Gastroesophageal sphincter (tissue), 4 donors: Measurements from ENCODE around the gene NHERF2. TPM values are rescaled to one million over a fixed set of nuclear protein-coding genes. Genes with fewer than 3 reads are reported as not detected.

Experiments
- ATAC-seq: fragments of 150-250 bp; one replicate; pipeline ENCODE4 v1.9.1; 2016; ENCODE audit warnings: mild to moderate bottlenecking, moderate library complexity
- H3K27ac ChIP-seq, 4 donors: fragments of 200-600 bp; sonication (generic) in 3 of 4; 1 replicate in 3 of 4; 2 replicates in 1 of 4; pipeline ENCODE4 v1.5.1; 2016 to 2019
- H3K27me3 ChIP-seq: fragments of 200-600 bp; sonication (generic); one replicate; pipeline ENCODE4 v1.5.1; 2019
- H3K36me3 ChIP-seq, 2 donors: fragments of 200-600 bp; sonication (generic); one replicate each; pipeline ENCODE4 v1.5.1; 2019; ENCODE audit warnings: control low read depth in 1 of 2
- H3K4me1 ChIP-seq, 3 donors: fragments of 200-600 bp; sonication (generic); 1 replicate in 2 of 3; 2 replicates in 1 of 3; pipeline ENCODE4 v1.5.1; 2016 to 2019; ENCODE audit warnings: control low read depth in 2 of 3
- H3K4me3 ChIP-seq, 2 donors: fragments of 200-600 bp; sonication (generic); one replicate each; pipeline ENCODE4 v1.5.1; 2019; ENCODE audit warnings: mild to moderate bottlenecking in 1 of 2, moderate library complexity in 1 of 2
- H3K9me3 ChIP-seq, 3 donors: fragments of 200-600 bp; sonication (generic); one replicate each; pipeline ENCODE4 v1.5.1; 2017 to 2019; ENCODE audit warnings: control low read depth in 2 of 3
- CTCF ChIP-seq, 4 experiments: fragments of 200-600 bp in 2 of 4; fragments of 450-650 bp in 2 of 4; sonication (generic) in 1 of 4; IDR thresholded peaks; one replicate each; pipeline ENCODE4 v1.5.1; 2017 to 2019; ENCODE audit warnings: antibody characterized with exemption in 4 of 4, mild to moderate bottlenecking in 2 of 4, moderate library complexity in 2 of 4
- EP300 ChIP-seq: sonication (generic); formaldehyde crosslinking; IDR thresholded peaks from one replicate; pipeline ENCODE4 v1.6.1; 2017; ENCODE audit warnings: antibody characterized with exemption, mild to moderate bottlenecking
- POLR2A ChIP-seq, 2 donors: fragments of 450-650 bp; IDR thresholded peaks; one replicate each; pipeline ENCODE4 v1.6.1; 2017; ENCODE audit warnings: antibody characterized with exemption in 2 of 2, mild to moderate bottlenecking in 2 of 2, moderate library complexity in 1 of 2
- POLR2AphosphoS5 ChIP-seq: sonication (generic); formaldehyde crosslinking; IDR thresholded peaks from one replicate; pipeline ENCODE4 v1.6.1; 2017; ENCODE audit warnings: antibody characterized with exemption
- WGBS, 2 donors: methylation state at CpG; one replicate each; pipeline ENCODE4 v1.1.5; 2018; ENCODE audit warnings: low coverage in 1 of 2; 5-methylcytosine and 5-hydroxymethylcytosine counted together
- total RNA-seq, 4 donors: library from RNA; depleted of rRNA; stranded (reverse); fragments of >200 nt; gene quantifications; one replicate each; pipeline ENCODE4 v1.1.0, GENCODE V29; 2016

Gene NHERF2
- total RNA-seq, 4 donors from 2014 or later = 43.8 to 106 (median 63.8) TPM

GRCh38 chr16:2022723-2023091 lies 4.0 kb upstream of the NHERF2 start:
- H3K36me3 ChIP-seq = no peaks in the 10 kb centered on the region
- peaks cover 0 to 64% (median 29%) of the 10 kb centered on the region in 3 donors for H3K4me1 ChIP-seq
- peak overlapping the region in 1 of 2 donors; percentile 37 for H3K4me3 ChIP-seq
- no peaks in the 10 kb centered on the region for H3K9me3 ChIP-seq
- peak; percentile 8 for ATAC-seq
- H3K27me3 ChIP-seq = peaks cover 50% of the 10 kb centered on the region
- no CpG with 5 or more reads among the region's 14 CpGs for WGBS, 2 donors
- H3K27ac ChIP-seq = peak overlapping the region in 2 of 4 donors; percentile 75
- TF ChIP-seq CTCF (IDR thresholded peaks at IDR 0.05) (no peak), POLR2A (IDR thresholded peaks at IDR 0.05) (no peak), EP300 (no peak), POLR2AphosphoS5 (no peak)

GRCh38 chr16:2023092-2024031 lies 3.3 kb upstream of the NHERF2 start:
- Histone ChIP-seq H3K27me3 (peaks cover 44% of the 10 kb centered on the region), H3K9me3 (no peaks in the 10 kb centered on the region), H3K27ac (peak overlapping the region in 3 of 4 donors; percentile 68 to 75 (median 75)), H3K36me3 (no peaks in the 10 kb centered on the region), H3K4me1 (peaks cover 0 to 71% (median 34%) of the 10 kb centered on the region in 3 donors), H3K4me3 (peak overlapping the region in 1 of 2 donors; percentile 37)
- 48% methylated on average over 8 of the region's 53 CpGs; no CpG with 5 or more reads in 1 of the 2 donors for WGBS, 2 donors
- TF ChIP-seq POLR2AphosphoS5 (peak; percentile 47), EP300 (no peak), CTCF (IDR thresholded peaks at IDR 0.05) (peak in 3 of 4 experiments; percentile 99), POLR2A (IDR thresholded peaks at IDR 0.05) (no peak)
- ATAC-seq = peak; percentile 83

- peak overlapping the region in 1 of 2 donors; percentile 37 for H3K4me3 ChIP-seq
- H3K9me3 ChIP-seq = no peaks in the 10 kb centered on the region
- H3K36me3 ChIP-seq = no peaks in the 10 kb centered on the region
- H3K4me1 ChIP-seq = peaks cover 0 to 77% (median 39%) of the 10 kb centered on the region in 3 donors
- 79 to 100% methylated on average over 1 to 12 of the region's 12 CpGs for WGBS, 2 donors
- H3K27me3 ChIP-seq = peaks cover 37% of the 10 kb centered on the region
- peak overlapping the region in 3 of 4 donors; percentile 68 to 75 (median 75) for H3K27ac ChIP-seq
- TF ChIP-seq CTCF (IDR thresholded peaks at IDR 0.05) (no peak), EP300 (no peak), POLR2A (IDR thresholded peaks at IDR 0.05) (no peak), POLR2AphosphoS5 (no peak)
- ATAC-seq = no peak
Observed at GRCh38 chr16:2024032-2024420, 2.7 kb upstream of the NHERF2 start.

GRCh38 chr16:2025251-2025650 lies 1.5 kb upstream of the NHERF2 start:
- Histone ChIP-seq H3K9me3 (no peaks in the 10 kb centered on the region), H3K27ac (peak overlapping the region in 1 of 4 donors; percentile 78), H3K36me3 (peaks cover 0 to 10% of the 10 kb centered on the region in 2 donors), H3K27me3 (peaks cover 25% of the 10 kb centered on the region), H3K4me3 (no peak overlapping the region), H3K4me1 (peaks cover 0 to 74% (median 34%) of the 10 kb centered on the region in 3 donors)
- no peak for ATAC-seq
- TF ChIP-seq EP300 = no peak
- no peak for TF ChIP-seq CTCF (IDR thresholded peaks at IDR 0.05)
- no peak for TF ChIP-seq POLR2AphosphoS5
- no peak for TF ChIP-seq POLR2A (IDR thresholded peaks at IDR 0.05)
- no CpG with 5 or more reads among the region's 14 CpGs for WGBS, 2 donors
